ENCODE data around the gene DLK2. TPM values are rescaled to one million over a fixed set of nuclear protein-coding genes. Genes with fewer than 3 reads are reported as not detected.

Gene DLK2
- total RNA-seq, 2 experiments from 2014 or later: not detected

DNA sequence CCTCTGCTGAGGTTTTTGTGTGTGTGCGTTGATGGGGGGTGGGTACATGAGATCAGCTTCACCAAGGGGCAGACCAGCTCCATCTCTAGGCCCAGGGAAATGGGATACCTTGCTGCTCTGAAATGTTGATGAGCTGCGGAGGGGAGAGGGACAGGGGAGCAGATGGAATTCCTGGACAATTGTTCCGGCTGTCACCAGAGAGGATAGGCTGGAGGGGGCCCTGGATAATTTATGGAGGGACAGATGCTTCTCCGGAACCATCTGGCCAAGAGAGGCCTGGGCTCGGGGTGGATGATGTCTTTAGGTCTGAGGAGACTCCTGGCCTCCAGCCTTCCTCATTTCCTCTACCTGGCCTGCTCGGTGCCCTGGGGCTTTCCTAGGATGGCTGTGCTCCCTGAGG is 20.2 kb upstream of the DLK2 start:
- no peak overlapping the region for H3K4me2 ChIP-seq (ENCODE audit: low read length)
- BruUV-seq (replicated peaks): no TSS peak
- DNase-seq (ENCODE audit: low spot score): no peak
- H3K79me2 ChIP-seq (ENCODE audit: insufficient read depth, low read depth, low read length): peaks cover 8% of the 10 kb centered on the region; the same call in 1 of the 2 replicates
- no peaks in the 10 kb centered on the region for H3K9me3 ChIP-seq (ENCODE audit: low read length)
- no peak overlapping the region for H3K4me3 ChIP-seq (ENCODE audit: low read depth, low read length, poor library complexity, severe bottlenecking)
- TF ChIP-seq, protein P1, sequence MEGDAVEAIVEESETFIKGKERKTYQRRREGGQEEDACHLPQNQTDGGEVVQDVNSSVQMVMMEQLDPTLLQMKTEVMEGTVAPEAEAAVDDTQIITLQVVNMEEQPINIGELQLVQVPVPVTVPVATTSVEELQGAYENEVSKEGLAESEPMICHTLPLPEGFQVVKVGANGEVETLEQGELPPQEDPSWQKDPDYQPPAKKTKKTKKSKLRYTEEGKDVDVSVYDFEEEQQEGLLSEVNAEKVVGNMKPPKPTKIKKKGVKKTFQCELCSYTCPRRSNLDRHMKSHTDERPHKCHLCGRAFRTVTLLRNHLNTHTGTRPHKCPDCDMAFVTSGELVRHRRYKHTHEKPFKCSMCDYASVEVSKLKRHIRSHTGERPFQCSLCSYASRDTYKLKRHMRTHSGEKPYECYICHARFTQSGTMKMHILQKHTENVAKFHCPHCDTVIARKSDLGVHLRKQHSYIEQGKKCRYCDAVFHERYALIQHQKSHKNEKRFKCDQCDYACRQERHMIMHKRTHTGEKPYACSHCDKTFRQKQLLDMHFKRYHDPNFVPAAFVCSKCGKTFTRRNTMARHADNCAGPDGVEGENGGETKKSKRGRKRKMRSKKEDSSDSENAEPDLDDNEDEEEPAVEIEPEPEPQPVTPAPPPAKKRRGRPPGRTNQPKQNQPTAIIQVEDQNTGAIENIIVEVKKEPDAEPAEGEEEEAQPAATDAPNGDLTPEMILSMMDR (conservative IDR thresholded peaks at IDR 0.05; ENCODE audit: low read length): no peak
- no peaks in the 10 kb centered on the region for H4K20me1 ChIP-seq (ENCODE audit: insufficient read depth, low read length)
- H3K4me1 ChIP-seq (ENCODE audit: insufficient read depth, low read length, poor library complexity, severe bottlenecking): peaks cover 18% of the 10 kb centered on the region
- no peak overlapping the region for H3K27ac ChIP-seq (ENCODE audit: low read depth, low read length, poor library complexity, severe bottlenecking)
- ChIA-PET CTCF (ENCODE audit: unreplicated experiment) (no interaction called here), POLR2A (interaction anchor here (0.6 kb wide), 1 partner anchor 82 kb away, joined by 3 read pairs; no protein-coding TSS in a partner anchor)
- H3K36me3 ChIP-seq (ENCODE audit: insufficient read depth, low read length): no peaks in the 10 kb centered on the region
- intact Hi-C loops (cut with micrococcal nuclease; ENCODE audit: unreplicated experiment): loop anchor here (5.0 kb wide), 1 partner anchor 303 kb away; the partner anchor contains the start of gene SRF
- no peaks in the 10 kb centered on the region for H3K9me2 ChIP-seq (ENCODE audit: insufficient read depth, low read length)
- no peak overlapping the region for H2AFZ ChIP-seq (ENCODE audit: low read length)

GRCh38 chr6:43472515-43472914 is 17.2 kb upstream of the DLK2 start:
- no peaks in the 10 kb centered on the region for H3K79me2 ChIP-seq (ENCODE audit: insufficient read depth, low read depth, low read length)

GRCh38 chr6:43471399-43471798 is 16.1 kb upstream of the DLK2 start:
- BruUV-seq (replicated peaks): no TSS peak
- no peaks in the 10 kb centered on the region for H4K20me1 ChIP-seq (ENCODE audit: insufficient read depth, low read length)
- CTCF ChIA-PET (ENCODE audit: unreplicated experiment): no interaction called here

More at GRCh38 chr6:43472515-43472914, 17.2 kb upstream of the DLK2 start:
- no peak for DNase-seq (ENCODE audit: low spot score)
- peaks cover 7% of the 10 kb centered on the region for H3K4me1 ChIP-seq (ENCODE audit: insufficient read depth, low read length, poor library complexity, severe bottlenecking)
- intact Hi-C loops (cut with micrococcal nuclease; ENCODE audit: unreplicated experiment): no loop called here
- no TSS peak for BruUV-seq (replicated peaks)
- no peaks in the 10 kb centered on the region for H4K20me1 ChIP-seq (ENCODE audit: insufficient read depth, low read length)
- no peak overlapping the region for H3K4me3 ChIP-seq (ENCODE audit: low read depth, low read length, poor library complexity, severe bottlenecking)
- H2AFZ ChIP-seq (ENCODE audit: low read length): no peak overlapping the region
- H3K27ac ChIP-seq (ENCODE audit: low read depth, low read length, poor library complexity, severe bottlenecking): no peak overlapping the region
- POLR2A ChIA-PET: no interaction called here
- TF ChIP-seq, protein P1 (conservative IDR thresholded peaks at IDR 0.05; ENCODE audit: low read length): no peak
- no peak for TF ChIP-seq EZH2phosphoT487 (IDR thresholded peaks at IDR 0.05; ENCODE audit: borderline replicate concordance, low read depth, low read length)
- no peak overlapping the region for H3K4me2 ChIP-seq (ENCODE audit: low read length)
- H3K36me3 ChIP-seq (ENCODE audit: insufficient read depth, low read length): no peaks in the 10 kb centered on the region
- CTCF ChIA-PET (ENCODE audit: unreplicated experiment): no interaction called here
- no peaks in the 10 kb centered on the region for H3K9me3 ChIP-seq (ENCODE audit: low read length)
- H3K9me2 ChIP-seq (ENCODE audit: insufficient read depth, low read length): no peaks in the 10 kb centered on the region

More at GRCh38 chr6:43471399-43471798, 16.1 kb upstream of the DLK2 start:
- H3K36me3 ChIP-seq (ENCODE audit: insufficient read depth, low read length): no peaks in the 10 kb centered on the region
- POLR2A ChIA-PET: interaction anchor here (0.8 to 1.1 kb wide), 2 partner anchors 12 to 902 kb away, joined by 3 to 4 read pairs; no protein-coding TSS in a partner anchor
- no peaks in the 10 kb centered on the region for H3K9me2 ChIP-seq (ENCODE audit: insufficient read depth, low read length)
- TF ChIP-seq EZH2phosphoT487 (IDR thresholded peaks at IDR 0.05; ENCODE audit: borderline replicate concordance, low read depth, low read length): no peak
- TF ChIP-seq, protein P1 (conservative IDR thresholded peaks at IDR 0.05; ENCODE audit: low read length): no peak
- no peaks in the 10 kb centered on the region for H3K79me2 ChIP-seq (ENCODE audit: insufficient read depth, low read depth, low read length)
- no peak overlapping the region for H3K4me2 ChIP-seq (ENCODE audit: low read length)
- no peak overlapping the region for H3K4me3 ChIP-seq (ENCODE audit: low read depth, low read length, poor library complexity, severe bottlenecking)
- intact Hi-C loops (cut with micrococcal nuclease; ENCODE audit: unreplicated experiment): no loop called here
- H3K9me3 ChIP-seq (ENCODE audit: low read length): no peaks in the 10 kb centered on the region
- no peak overlapping the region for H3K27ac ChIP-seq (ENCODE audit: low read depth, low read length, poor library complexity, severe bottlenecking)
- H3K4me1 ChIP-seq (ENCODE audit: insufficient read depth, low read length, poor library complexity, severe bottlenecking): no peaks in the 10 kb centered on the region
- DNase-seq (ENCODE audit: low spot score): no peak
- H2AFZ ChIP-seq (ENCODE audit: low read length): no peak overlapping the region

Measured in OCI-LY7 (cell line).